GM21723 (cell line): ENCODE data around the gene GPSM1.

Experiments used
- ATAC-seq: cut with Tn5 transposase; IDR thresholded peaks from one replicate; pipeline ENCODE4 v1.9.1; 2021; ENCODE audit warnings: mild to moderate bottlenecking, moderate library complexity; ENCODE audit not compliant: unreplicated experiment

The GPSM1 gene

GRCh38 chr9:136373300-136374182 is 46.2 kb downstream of the GPSM1 start, which contains the start of gene CARD9:
Gene CARD9 (minus strand): TSS chr9:136373669. CDS start chr9:136372078, 1,591 bp downstream.
- no peak for ATAC-seq

GRCh38 chr9:136374183-136374575 is 46.8 kb downstream of the GPSM1 start:
- no peak for ATAC-seq

GRCh38 chr9:136375096-136375495 is 47.8 kb downstream of the GPSM1 start:
- ATAC-seq: no peak

GRCh38 chr9:136376457-136376856 is 49.1 kb downstream of the GPSM1 start:
- no peak for ATAC-seq

GRCh38 chr9:136377341-136378169 is 50.2 kb downstream of the GPSM1 start:
- ATAC-seq: no peak

- no peak for ATAC-seq
These were observed 51.0 kb downstream of the GPSM1 start for GRCh38 chr9:136378170-136379002.

GRCh38 chr9:136379003-136379287 is 51.6 kb downstream of the GPSM1 start:
- no peak for ATAC-seq

GRCh38 chr9:136379401-136379800 is 52.1 kb downstream of the GPSM1 start:
- no peak for ATAC-seq

- no peak for ATAC-seq
These were observed 52.6 kb downstream of the GPSM1 start for GRCh38 chr9:136379891-136380290.

GRCh38 chr9:136380381-136380780 is 53.0 kb downstream of the GPSM1 start:
- no peak for ATAC-seq

GRCh38 chr9:136381311-136381710 is 54.0 kb downstream of the GPSM1 start:
- no peak for ATAC-seq

GRCh38 chr9:136381966-136382513 is 54.7 kb downstream of the GPSM1 start:
- ATAC-seq: no peak

GRCh38 chr9:136383436-136383835 is 56.1 kb downstream of the GPSM1 start:
- ATAC-seq: no peak

- no peak for ATAC-seq
These were observed 57.7 kb downstream of the GPSM1 start for GRCh38 chr9:136385015-136385414.

GRCh38 chr9:136386018-136386417 is 58.7 kb downstream of the GPSM1 start:
- ATAC-seq: no peak

- ATAC-seq: no peak
These were observed 59.9 kb downstream of the GPSM1 start for GRCh38 chr9:136387217-136387616.

- no peak for ATAC-seq
These were observed 62.1 kb downstream of the GPSM1 start for GRCh38 chr9:136389396-136389795.

- ATAC-seq: no peak
These were observed 64.6 kb downstream of the GPSM1 start for GRCh38 chr9:136391737-136392537.

GRCh38 chr9:136392538-136393449 is 65.5 kb downstream of the GPSM1 start:
- ATAC-seq: no peak
